ENCODE measurements around the gene NGDN. TPM values are rescaled to one million over a fixed set of nuclear protein-coding genes. Genes with fewer than 3 reads are reported as not detected.

The NGDN gene
- total RNA-seq, 1 experiment from 2014 or later, result 24.7 TPM

DNA sequence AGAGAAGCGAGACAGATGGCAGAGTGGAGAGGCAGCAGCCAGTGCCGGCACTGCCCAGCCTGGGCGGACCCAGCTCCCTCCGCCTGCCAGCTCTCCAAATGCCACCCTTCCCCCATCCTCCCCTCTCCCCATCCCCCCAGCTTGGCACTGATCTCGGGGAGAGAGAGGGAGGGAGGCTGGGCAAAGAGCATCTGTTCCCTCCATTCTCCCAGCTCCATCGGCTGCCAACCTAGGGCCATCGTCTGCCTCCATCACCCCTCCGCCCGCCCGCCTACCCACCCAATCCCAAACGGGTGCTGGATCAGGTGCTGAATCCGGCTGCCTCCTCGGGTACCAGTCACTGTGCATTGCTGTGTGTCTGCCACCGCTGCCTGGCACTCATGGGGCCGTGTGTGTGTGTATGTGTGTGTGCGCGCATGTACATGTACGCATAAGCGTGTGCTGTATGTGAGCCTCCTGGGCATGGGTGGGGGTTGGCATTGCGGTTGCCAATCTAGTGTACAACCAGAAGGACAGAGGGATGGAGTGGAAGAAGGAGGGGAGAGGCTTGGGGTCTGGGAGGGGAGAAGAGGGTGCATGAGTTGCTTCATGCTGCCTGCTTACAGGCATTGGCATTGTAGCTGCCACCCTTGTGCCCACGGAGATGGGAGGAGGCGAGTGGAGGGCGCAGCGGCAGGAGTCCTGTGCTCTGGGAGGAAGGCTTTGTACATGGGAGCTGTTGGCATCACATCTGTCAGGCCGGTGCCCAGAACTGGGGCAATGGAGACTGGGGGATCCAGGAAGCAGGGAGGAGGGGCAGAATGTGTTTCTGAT lies 43.7 kb downstream of the NGDN start:
- Histone ChIP-seq H3K27ac (ENCODE audit: low read length) (no peak overlapping the region), H3K4me3 (ENCODE audit: low read depth in 2 of 2, low read length in 2 of 2) (no peak overlapping the region), H3K4me1 (ENCODE audit: control insufficient read depth, insufficient read depth, low read length) (no peaks in the 10 kb centered on the region), H3K27me3 (ENCODE audit: control insufficient read depth, insufficient read depth, low read length) (no peaks in the 10 kb centered on the region), H3K9me3 (ENCODE audit: control insufficient read depth, insufficient read depth, low read depth, low read length) (no peaks in the 10 kb centered on the region), H3K36me3 (ENCODE audit: control insufficient read depth, insufficient read depth, low read length) (no peaks in the 10 kb centered on the region)
- DNase-seq (ENCODE audit: low read depth, low spot score), result no peak
- no TSS peak for BruUV-seq (replicated peaks)
- POLR2A ChIA-PET, result no interaction called here
- CTCF ChIA-PET, result no interaction called here
- intact Hi-C loops (cut with micrococcal nuclease; ENCODE audit: unreplicated experiment), result no loop called here
- in situ Hi-C loops (cut with HindIII; ENCODE audit: low pct_unique_long_range_greater_than_20kb, low sequenced_read_pairs), result no loop called here
- no peak for ATAC-seq
- TF ChIP-seq SIN3A (IDR thresholded peaks at IDR 0.05; ENCODE audit: borderline replicate concordance, insufficient read depth, low read depth, low read length), result no peak
- TF ChIP-seq, protein P1, sequence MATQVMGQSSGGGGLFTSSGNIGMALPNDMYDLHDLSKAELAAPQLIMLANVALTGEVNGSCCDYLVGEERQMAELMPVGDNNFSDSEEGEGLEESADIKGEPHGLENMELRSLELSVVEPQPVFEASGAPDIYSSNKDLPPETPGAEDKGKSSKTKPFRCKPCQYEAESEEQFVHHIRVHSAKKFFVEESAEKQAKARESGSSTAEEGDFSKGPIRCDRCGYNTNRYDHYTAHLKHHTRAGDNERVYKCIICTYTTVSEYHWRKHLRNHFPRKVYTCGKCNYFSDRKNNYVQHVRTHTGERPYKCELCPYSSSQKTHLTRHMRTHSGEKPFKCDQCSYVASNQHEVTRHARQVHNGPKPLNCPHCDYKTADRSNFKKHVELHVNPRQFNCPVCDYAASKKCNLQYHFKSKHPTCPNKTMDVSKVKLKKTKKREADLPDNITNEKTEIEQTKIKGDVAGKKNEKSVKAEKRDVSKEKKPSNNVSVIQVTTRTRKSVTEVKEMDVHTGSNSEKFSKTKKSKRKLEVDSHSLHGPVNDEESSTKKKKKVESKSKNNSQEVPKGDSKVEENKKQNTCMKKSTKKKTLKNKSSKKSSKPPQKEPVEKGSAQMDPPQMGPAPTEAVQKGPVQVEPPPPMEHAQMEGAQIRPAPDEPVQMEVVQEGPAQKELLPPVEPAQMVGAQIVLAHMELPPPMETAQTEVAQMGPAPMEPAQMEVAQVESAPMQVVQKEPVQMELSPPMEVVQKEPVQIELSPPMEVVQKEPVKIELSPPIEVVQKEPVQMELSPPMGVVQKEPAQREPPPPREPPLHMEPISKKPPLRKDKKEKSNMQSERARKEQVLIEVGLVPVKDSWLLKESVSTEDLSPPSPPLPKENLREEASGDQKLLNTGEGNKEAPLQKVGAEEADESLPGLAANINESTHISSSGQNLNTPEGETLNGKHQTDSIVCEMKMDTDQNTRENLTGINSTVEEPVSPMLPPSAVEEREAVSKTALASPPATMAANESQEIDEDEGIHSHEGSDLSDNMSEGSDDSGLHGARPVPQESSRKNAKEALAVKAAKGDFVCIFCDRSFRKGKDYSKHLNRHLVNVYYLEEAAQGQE (IDR thresholded peaks at IDR 0.05; ENCODE audit: insufficient read depth in 1 of 2, low read depth in 2 of 2, low read length in 1 of 2), result no peak
- TF ChIP-seq TCF7L2 (IDR thresholded peaks at IDR 0.05; ENCODE audit: low read depth, low read length), result no peak
- TF ChIP-seq POLR2AphosphoS5 (IDR thresholded peaks at IDR 0.05; ENCODE audit: low read depth, low read length), result no peak
- TF ChIP-seq, protein P2, sequence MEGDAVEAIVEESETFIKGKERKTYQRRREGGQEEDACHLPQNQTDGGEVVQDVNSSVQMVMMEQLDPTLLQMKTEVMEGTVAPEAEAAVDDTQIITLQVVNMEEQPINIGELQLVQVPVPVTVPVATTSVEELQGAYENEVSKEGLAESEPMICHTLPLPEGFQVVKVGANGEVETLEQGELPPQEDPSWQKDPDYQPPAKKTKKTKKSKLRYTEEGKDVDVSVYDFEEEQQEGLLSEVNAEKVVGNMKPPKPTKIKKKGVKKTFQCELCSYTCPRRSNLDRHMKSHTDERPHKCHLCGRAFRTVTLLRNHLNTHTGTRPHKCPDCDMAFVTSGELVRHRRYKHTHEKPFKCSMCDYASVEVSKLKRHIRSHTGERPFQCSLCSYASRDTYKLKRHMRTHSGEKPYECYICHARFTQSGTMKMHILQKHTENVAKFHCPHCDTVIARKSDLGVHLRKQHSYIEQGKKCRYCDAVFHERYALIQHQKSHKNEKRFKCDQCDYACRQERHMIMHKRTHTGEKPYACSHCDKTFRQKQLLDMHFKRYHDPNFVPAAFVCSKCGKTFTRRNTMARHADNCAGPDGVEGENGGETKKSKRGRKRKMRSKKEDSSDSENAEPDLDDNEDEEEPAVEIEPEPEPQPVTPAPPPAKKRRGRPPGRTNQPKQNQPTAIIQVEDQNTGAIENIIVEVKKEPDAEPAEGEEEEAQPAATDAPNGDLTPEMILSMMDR (IDR thresholded peaks at IDR 0.05), result no peak

DNA sequence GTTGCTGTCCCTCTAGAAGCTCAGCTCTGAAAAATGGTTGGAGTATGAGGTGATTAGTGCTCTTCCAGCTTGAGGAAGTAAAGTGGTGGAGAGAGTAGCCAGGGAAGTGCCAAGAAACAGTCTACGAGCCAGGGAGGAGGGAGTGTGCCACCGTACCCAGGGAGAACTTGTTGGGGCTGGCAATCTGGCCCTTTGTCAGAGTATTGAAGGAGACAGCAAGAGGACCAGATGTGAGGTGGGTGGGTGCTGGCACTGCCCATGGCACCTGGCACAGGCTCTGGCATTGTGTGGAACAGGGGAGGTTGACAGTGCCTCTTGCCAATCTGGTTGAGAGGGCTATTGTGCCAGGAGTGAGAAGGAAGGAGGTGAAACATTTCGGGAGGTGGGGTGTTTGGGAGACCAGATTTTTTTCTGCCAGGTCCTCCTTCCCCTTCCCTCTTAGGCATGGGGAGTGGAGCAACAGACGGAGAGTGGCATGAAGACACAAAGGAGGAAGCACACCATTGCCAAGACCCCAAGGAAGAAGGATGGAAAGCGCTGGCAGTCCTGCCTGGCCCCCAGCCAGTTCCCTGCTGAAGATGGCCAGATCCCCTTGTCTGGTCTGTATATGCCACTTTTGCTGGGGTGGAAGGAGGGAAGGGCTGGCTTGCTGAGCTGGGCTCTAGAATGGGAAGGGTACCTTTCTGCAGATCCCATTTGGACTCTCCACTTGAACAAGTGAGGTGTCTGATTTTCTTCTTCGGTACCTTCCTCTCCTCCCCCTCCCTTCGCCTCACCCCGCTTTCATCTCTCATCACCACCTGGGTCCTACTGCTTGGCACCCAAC lies 44.5 kb downstream of the NGDN start:
- H3K27ac ChIP-seq (ENCODE audit: low read length), result no peak overlapping the region
- no TSS peak for BruUV-seq (replicated peaks)
- ATAC-seq, result no peak
- no peaks in the 10 kb centered on the region for H3K4me1 ChIP-seq (ENCODE audit: control insufficient read depth, insufficient read depth, low read length)
- in situ Hi-C loops (cut with HindIII; ENCODE audit: low pct_unique_long_range_greater_than_20kb, low sequenced_read_pairs) (no loop called here), intact Hi-C loops (cut with micrococcal nuclease; ENCODE audit: unreplicated experiment) (no loop called here)
- DNase-seq (ENCODE audit: low read depth, low spot score), result no peak
- CTCF ChIA-PET, result no interaction called here
- POLR2A ChIA-PET, result no interaction called here
- H3K4me3 ChIP-seq (ENCODE audit: low read depth in 2 of 2, low read length in 2 of 2), result no peak overlapping the region
- TF ChIP-seq TCF7L2 (IDR thresholded peaks at IDR 0.05; ENCODE audit: low read depth, low read length) (no peak), SIN3A (IDR thresholded peaks at IDR 0.05; ENCODE audit: borderline replicate concordance, insufficient read depth, low read depth, low read length) (no peak), POLR2AphosphoS5 (IDR thresholded peaks at IDR 0.05; ENCODE audit: low read depth, low read length) (no peak)
- TF ChIP-seq, protein P2 (IDR thresholded peaks at IDR 0.05), result no peak
- H3K27me3 ChIP-seq (ENCODE audit: control insufficient read depth, insufficient read depth, low read length), result no peaks in the 10 kb centered on the region
- no peaks in the 10 kb centered on the region for H3K9me3 ChIP-seq (ENCODE audit: control insufficient read depth, insufficient read depth, low read depth, low read length)
- H3K36me3 ChIP-seq (ENCODE audit: control insufficient read depth, insufficient read depth, low read length), result no peaks in the 10 kb centered on the region

Data from Panc1 (cell line).